Measurements from ENCODE around the gene CAPZA2.
"Not testable (repeated sequence)": the region's sequence is repeated elsewhere in the genome, so short reads cannot be mapped to it uniquely, and the experiment has no call there.

CAPZA2 gene

GRCh38 chr7:116862234-116862950 lies at the start of gene CAPZA2:
Gene CAPZA2, plus strand, starts transcription at chr7:116862587. Its CDS starts 25 bp downstream, at chr7:116862612.
- peak; percentile 96 for DNase-seq (ENCODE audit: low spot score)

GRCh38 chr7:116812860-116813259 lies 49.5 kb upstream of the CAPZA2 start:
- no peak for DNase-seq (ENCODE audit: low spot score)

GRCh38 chr7:116813371-116813770 lies 49.0 kb upstream of the CAPZA2 start:
- DNase-seq (ENCODE audit: low spot score) = not testable (repeated sequence)

- no peak for DNase-seq (ENCODE audit: low spot score)
These were observed 47.3 kb upstream of the CAPZA2 start for GRCh38 chr7:116815041-116815440.

- DNase-seq (ENCODE audit: low spot score) = no peak
These were observed 42.2 kb upstream of the CAPZA2 start for GRCh38 chr7:116820149-116820548.

- not testable (repeated sequence) for DNase-seq (ENCODE audit: low spot score)
These were observed 40.7 kb upstream of the CAPZA2 start for GRCh38 chr7:116821647-116822046.

- no peak for DNase-seq (ENCODE audit: low spot score)
These were observed 37.9 kb upstream of the CAPZA2 start for GRCh38 chr7:116824449-116824848.

- no peak for DNase-seq (ENCODE audit: low spot score)
These were observed 34.1 kb upstream of the CAPZA2 start for GRCh38 chr7:116828281-116828680.

GRCh38 chr7:116829041-116829440 lies 33.3 kb upstream of the CAPZA2 start:
- no peak for DNase-seq (ENCODE audit: low spot score)

- DNase-seq (ENCODE audit: low spot score) = no peak
These were observed 32.9 kb upstream of the CAPZA2 start for GRCh38 chr7:116829493-116829892.

GRCh38 chr7:116832692-116833091 lies 29.7 kb upstream of the CAPZA2 start:
- no peak for DNase-seq (ENCODE audit: low spot score)

GRCh38 chr7:116834815-116835504 lies 27.4 kb upstream of the CAPZA2 start:
- no peak for DNase-seq (ENCODE audit: low spot score)

GRCh38 chr7:116836048-116836447 lies 26.3 kb upstream of the CAPZA2 start:
- DNase-seq (ENCODE audit: low spot score) = no peak

- no peak for DNase-seq (ENCODE audit: low spot score)
These were observed 25.5 kb upstream of the CAPZA2 start for GRCh38 chr7:116836911-116837310.

- DNase-seq (ENCODE audit: low spot score) = no peak
These were observed 24.8 kb upstream of the CAPZA2 start for GRCh38 chr7:116837586-116837985.

- no peak for DNase-seq (ENCODE audit: low spot score)
These were observed 22.1 kb upstream of the CAPZA2 start for GRCh38 chr7:116840256-116840655.

- DNase-seq (ENCODE audit: low spot score) = no peak
These were observed 20.0 kb upstream of the CAPZA2 start for GRCh38 chr7:116842371-116842770.

- DNase-seq (ENCODE audit: low spot score) = no peak
These were observed 19.0 kb upstream of the CAPZA2 start for GRCh38 chr7:116843378-116843777.

- DNase-seq (ENCODE audit: low spot score) = no peak
These were observed 11.2 kb upstream of the CAPZA2 start for GRCh38 chr7:116851175-116851574.

- DNase-seq (ENCODE audit: low spot score) = no peak
These were observed 10.7 kb upstream of the CAPZA2 start for GRCh38 chr7:116851671-116852070.

GRCh38 chr7:116854132-116854531 lies 8.3 kb upstream of the CAPZA2 start:
- no peak for DNase-seq (ENCODE audit: low spot score)

- no peak for DNase-seq (ENCODE audit: low spot score)
These were observed 5.3 kb upstream of the CAPZA2 start for GRCh38 chr7:116857052-116857451.

- DNase-seq (ENCODE audit: low spot score) = no peak
These were observed 3.1 kb upstream of the CAPZA2 start for GRCh38 chr7:116859323-116859722.

- no peak for DNase-seq (ENCODE audit: low spot score)
These were observed 670 bp upstream of the CAPZA2 start for GRCh38 chr7:116861717-116862116.
